ENCODE results near the gene NSD1.

DNA sequence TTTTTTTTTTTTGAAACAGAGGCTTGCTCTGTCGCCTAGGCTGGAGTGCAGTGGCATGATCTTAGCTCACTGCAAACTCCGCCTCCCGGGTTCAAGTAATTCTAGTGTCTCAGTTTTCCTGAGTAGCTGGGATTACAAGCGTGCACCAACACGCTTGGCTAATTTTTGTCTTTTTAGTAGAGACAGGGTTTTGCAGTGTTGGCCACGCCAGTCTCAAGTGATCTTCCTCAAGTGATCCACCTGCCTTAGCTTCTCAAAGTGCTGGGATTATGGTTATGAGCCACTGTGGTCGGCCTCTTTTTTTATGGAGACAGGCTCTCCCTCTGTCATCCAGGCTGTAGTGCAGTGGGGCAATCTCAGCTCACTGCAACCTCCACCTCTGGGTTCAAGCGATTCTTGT, 87.0 kb downstream of the NSD1 start:
- TF ChIP-seq, protein P1, sequence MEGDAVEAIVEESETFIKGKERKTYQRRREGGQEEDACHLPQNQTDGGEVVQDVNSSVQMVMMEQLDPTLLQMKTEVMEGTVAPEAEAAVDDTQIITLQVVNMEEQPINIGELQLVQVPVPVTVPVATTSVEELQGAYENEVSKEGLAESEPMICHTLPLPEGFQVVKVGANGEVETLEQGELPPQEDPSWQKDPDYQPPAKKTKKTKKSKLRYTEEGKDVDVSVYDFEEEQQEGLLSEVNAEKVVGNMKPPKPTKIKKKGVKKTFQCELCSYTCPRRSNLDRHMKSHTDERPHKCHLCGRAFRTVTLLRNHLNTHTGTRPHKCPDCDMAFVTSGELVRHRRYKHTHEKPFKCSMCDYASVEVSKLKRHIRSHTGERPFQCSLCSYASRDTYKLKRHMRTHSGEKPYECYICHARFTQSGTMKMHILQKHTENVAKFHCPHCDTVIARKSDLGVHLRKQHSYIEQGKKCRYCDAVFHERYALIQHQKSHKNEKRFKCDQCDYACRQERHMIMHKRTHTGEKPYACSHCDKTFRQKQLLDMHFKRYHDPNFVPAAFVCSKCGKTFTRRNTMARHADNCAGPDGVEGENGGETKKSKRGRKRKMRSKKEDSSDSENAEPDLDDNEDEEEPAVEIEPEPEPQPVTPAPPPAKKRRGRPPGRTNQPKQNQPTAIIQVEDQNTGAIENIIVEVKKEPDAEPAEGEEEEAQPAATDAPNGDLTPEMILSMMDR (conservative IDR thresholded peaks at IDR 0.05; ENCODE audit: low read depth, low read length), result no peak
- no peak for TF ChIP-seq EZH2phosphoT487 (IDR thresholded peaks at IDR 0.05; ENCODE audit: borderline replicate concordance, low read length)
